ENCODE data around the gene HHIPL2. TPM values are rescaled to one million over a fixed set of nuclear protein-coding genes. Genes with fewer than 3 reads are reported as not detected.

Gene HHIPL2
- total RNA-seq, 1 donor from 2014 or later = not detected

- DNase-seq = peak; percentile 81
- TF ChIP-seq, protein P1, sequence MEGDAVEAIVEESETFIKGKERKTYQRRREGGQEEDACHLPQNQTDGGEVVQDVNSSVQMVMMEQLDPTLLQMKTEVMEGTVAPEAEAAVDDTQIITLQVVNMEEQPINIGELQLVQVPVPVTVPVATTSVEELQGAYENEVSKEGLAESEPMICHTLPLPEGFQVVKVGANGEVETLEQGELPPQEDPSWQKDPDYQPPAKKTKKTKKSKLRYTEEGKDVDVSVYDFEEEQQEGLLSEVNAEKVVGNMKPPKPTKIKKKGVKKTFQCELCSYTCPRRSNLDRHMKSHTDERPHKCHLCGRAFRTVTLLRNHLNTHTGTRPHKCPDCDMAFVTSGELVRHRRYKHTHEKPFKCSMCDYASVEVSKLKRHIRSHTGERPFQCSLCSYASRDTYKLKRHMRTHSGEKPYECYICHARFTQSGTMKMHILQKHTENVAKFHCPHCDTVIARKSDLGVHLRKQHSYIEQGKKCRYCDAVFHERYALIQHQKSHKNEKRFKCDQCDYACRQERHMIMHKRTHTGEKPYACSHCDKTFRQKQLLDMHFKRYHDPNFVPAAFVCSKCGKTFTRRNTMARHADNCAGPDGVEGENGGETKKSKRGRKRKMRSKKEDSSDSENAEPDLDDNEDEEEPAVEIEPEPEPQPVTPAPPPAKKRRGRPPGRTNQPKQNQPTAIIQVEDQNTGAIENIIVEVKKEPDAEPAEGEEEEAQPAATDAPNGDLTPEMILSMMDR (IDR thresholded peaks at IDR 0.05; ENCODE audit: partially characterized antibody, unreplicated experiment) = no peak
- H3K9me3 Mint-ChIP-seq (ENCODE audit: unreplicated experiment) = no peaks in the 10 kb centered on the region
- no peaks in the 10 kb centered on the region for H3K27me3 Mint-ChIP-seq (ENCODE audit: unreplicated experiment)
- H3K4me1 Mint-ChIP-seq (ENCODE audit: low read depth, unreplicated experiment) = peaks cover 2% of the 10 kb centered on the region
- H3K27ac Mint-ChIP-seq (ENCODE audit: unreplicated experiment) = peak within 1 kb of the TSS; percentile 83
- H3K4me3 Mint-ChIP-seq (ENCODE audit: unreplicated experiment) = peak within 1 kb of the TSS; percentile 99
- no peaks in the 10 kb centered on the region for H3K36me3 Mint-ChIP-seq (ENCODE audit: unreplicated experiment)
These were observed 41.8 kb upstream of the HHIPL2 start, which contains the start of gene TAF1A for GRCh38 chr1:222589462-222590302. TSS of gene TAF1A (minus strand) at chr1:222589933.

DNA sequence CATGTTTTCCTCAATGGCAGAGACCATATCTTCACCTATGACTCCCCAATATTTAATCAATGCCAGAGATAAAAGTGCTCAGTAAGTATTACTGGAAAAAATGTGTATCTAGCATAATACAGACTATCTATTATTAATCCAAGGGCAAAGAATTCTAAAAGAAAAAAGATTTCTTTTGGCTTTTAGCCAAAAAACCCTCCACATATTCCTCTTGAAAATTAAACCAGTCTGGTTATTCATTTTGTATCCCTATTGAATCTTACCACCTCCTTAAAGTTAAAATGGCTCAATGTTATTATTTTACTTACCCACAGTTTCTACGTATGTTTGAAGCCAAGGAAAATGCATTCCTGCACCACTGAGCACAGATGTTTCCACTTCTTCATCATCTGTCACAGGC, 40.2 kb upstream of the HHIPL2 start:
- Mint-ChIP-seq H3K4me1 (ENCODE audit: low read depth, unreplicated experiment) (peaks cover 2% of the 10 kb centered on the region), H3K27me3 (ENCODE audit: unreplicated experiment) (no peaks in the 10 kb centered on the region), H3K9me3 (ENCODE audit: unreplicated experiment) (peaks cover 2% of the 10 kb centered on the region), H3K36me3 (ENCODE audit: unreplicated experiment) (no peaks in the 10 kb centered on the region), H3K4me3 (ENCODE audit: unreplicated experiment) (peak overlapping the region; percentile 13), H3K27ac (ENCODE audit: unreplicated experiment) (no peak overlapping the region)
- DNase-seq = no peak
- TF ChIP-seq, protein P1 (IDR thresholded peaks at IDR 0.05; ENCODE audit: partially characterized antibody, unreplicated experiment) = no peak

- Mint-ChIP-seq H3K4me1 (ENCODE audit: low read depth, unreplicated experiment) (peaks cover 2% of the 10 kb centered on the region), H3K9me3 (ENCODE audit: unreplicated experiment) (peaks cover 2% of the 10 kb centered on the region), H3K27ac (ENCODE audit: unreplicated experiment) (no peak overlapping the region), H3K4me3 (ENCODE audit: unreplicated experiment) (no peak overlapping the region), H3K27me3 (ENCODE audit: unreplicated experiment) (no peaks in the 10 kb centered on the region), H3K36me3 (ENCODE audit: unreplicated experiment) (no peaks in the 10 kb centered on the region)
- DNase-seq = no peak
- TF ChIP-seq, protein P1 (IDR thresholded peaks at IDR 0.05; ENCODE audit: partially characterized antibody, unreplicated experiment) = no peak
These were observed 38.9 kb upstream of the HHIPL2 start for GRCh38 chr1:222586842-222587241.

- no peaks in the 10 kb centered on the region for H3K4me1 Mint-ChIP-seq (ENCODE audit: low read depth, unreplicated experiment)
- peaks cover 2% of the 10 kb centered on the region for H3K9me3 Mint-ChIP-seq (ENCODE audit: unreplicated experiment)
- no peak overlapping the region for H3K4me3 Mint-ChIP-seq (ENCODE audit: unreplicated experiment)
- no peaks in the 10 kb centered on the region for H3K36me3 Mint-ChIP-seq (ENCODE audit: unreplicated experiment)
- H3K27ac Mint-ChIP-seq (ENCODE audit: unreplicated experiment) = no peak overlapping the region
- H3K27me3 Mint-ChIP-seq (ENCODE audit: unreplicated experiment) = no peaks in the 10 kb centered on the region
- DNase-seq = no peak
- TF ChIP-seq, protein P1 (IDR thresholded peaks at IDR 0.05; ENCODE audit: partially characterized antibody, unreplicated experiment) = no peak
These were observed 35.2 kb upstream of the HHIPL2 start for GRCh38 chr1:222583079-222583478.

DNA sequence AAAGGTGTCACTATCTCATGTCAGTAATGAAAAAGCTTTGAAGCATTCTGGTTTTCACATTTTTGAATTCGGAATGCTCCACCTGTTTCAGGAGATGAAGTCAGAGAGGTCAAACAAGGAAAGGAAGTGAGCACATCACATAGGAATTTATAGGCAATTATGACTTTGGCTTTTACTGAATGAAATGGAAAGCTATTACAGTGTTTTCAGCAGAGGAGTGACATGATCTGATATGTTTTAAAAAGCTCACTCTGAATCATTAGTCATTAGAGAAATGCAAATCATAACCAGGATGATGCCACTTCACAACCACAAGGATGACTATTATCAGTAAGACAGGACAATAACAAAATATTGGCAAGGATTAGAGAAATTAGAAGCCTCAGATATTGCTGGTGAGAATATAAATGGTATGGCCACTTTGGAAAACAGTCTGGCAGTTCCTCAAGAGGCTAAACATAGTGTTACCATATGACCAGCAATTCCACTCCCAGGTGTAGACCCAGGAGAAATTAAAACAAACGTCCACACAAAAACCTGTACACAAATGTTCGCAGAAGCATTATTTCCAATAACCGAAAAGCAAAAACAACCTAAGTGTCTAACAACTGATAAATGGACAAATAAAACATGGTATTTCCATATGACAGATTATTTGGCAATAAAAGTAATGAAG, 34.3 kb upstream of the HHIPL2 start:
- Mint-ChIP-seq H3K9me3 (ENCODE audit: unreplicated experiment) (peaks cover 2% of the 10 kb centered on the region), H3K36me3 (ENCODE audit: unreplicated experiment) (no peaks in the 10 kb centered on the region), H3K4me1 (ENCODE audit: low read depth, unreplicated experiment) (no peaks in the 10 kb centered on the region), H3K27ac (ENCODE audit: unreplicated experiment) (no peak overlapping the region), H3K27me3 (ENCODE audit: unreplicated experiment) (no peaks in the 10 kb centered on the region), H3K4me3 (ENCODE audit: unreplicated experiment) (no peak overlapping the region)
- DNase-seq = no peak
- TF ChIP-seq, protein P1 (IDR thresholded peaks at IDR 0.05; ENCODE audit: partially characterized antibody, unreplicated experiment) = no peak

Measured in glutamatergic neuron (in vitro differentiated cells).